ENCODE measurements around the gene SYNJ2.

SYNJ2 gene

GRCh38 chr6:157999168-158000051 lies 17.7 kb downstream of the SYNJ2 start:
- no peak for DNase-seq

- no peak for DNase-seq
These were observed 19.1 kb downstream of the SYNJ2 start for GRCh38 chr6:158000530-158001307.

GRCh38 chr6:158002249-158002950 lies 20.7 kb downstream of the SYNJ2 start:
- no peak for DNase-seq

- peak; percentile 35 for DNase-seq
These were observed 21.5 kb downstream of the SYNJ2 start for GRCh38 chr6:158002951-158003853.

GRCh38 chr6:158003910-158004700 lies 22.4 kb downstream of the SYNJ2 start:
- DNase-seq: peak; percentile 70

- no peak for DNase-seq
These were observed 23.0 kb downstream of the SYNJ2 start for GRCh38 chr6:158004701-158005095.

- no peak for DNase-seq
These were observed 24.0 kb downstream of the SYNJ2 start for GRCh38 chr6:158005626-158006180.

GRCh38 chr6:158006331-158006730 lies 24.7 kb downstream of the SYNJ2 start:
- no peak for DNase-seq

- no peak for DNase-seq
These were observed 25.3 kb downstream of the SYNJ2 start for GRCh38 chr6:158006821-158007570.

- peak; percentile 42 for DNase-seq
These were observed 27.1 kb downstream of the SYNJ2 start for GRCh38 chr6:158008864-158009113.

GRCh38 chr6:158009114-158009891 lies 27.6 kb downstream of the SYNJ2 start:
- peak; percentile 27 for DNase-seq

- DNase-seq: no peak
These were observed 28.4 kb downstream of the SYNJ2 start for GRCh38 chr6:158009935-158010585.

- DNase-seq: no peak
These were observed 29.2 kb downstream of the SYNJ2 start for GRCh38 chr6:158010591-158011477.

- DNase-seq: no peak
These were observed 29.8 kb downstream of the SYNJ2 start for GRCh38 chr6:158011478-158011920.

GRCh38 chr6:158011980-158012566 lies 30.4 kb downstream of the SYNJ2 start:
- DNase-seq: no peak

GRCh38 chr6:158013904-158014504 lies 32.3 kb downstream of the SYNJ2 start:
- DNase-seq: no peak

- DNase-seq: no peak
These were observed 33.0 kb downstream of the SYNJ2 start for GRCh38 chr6:158014505-158015187.
